ENCODE results near the gene NID2.

NID2 gene

DNA sequence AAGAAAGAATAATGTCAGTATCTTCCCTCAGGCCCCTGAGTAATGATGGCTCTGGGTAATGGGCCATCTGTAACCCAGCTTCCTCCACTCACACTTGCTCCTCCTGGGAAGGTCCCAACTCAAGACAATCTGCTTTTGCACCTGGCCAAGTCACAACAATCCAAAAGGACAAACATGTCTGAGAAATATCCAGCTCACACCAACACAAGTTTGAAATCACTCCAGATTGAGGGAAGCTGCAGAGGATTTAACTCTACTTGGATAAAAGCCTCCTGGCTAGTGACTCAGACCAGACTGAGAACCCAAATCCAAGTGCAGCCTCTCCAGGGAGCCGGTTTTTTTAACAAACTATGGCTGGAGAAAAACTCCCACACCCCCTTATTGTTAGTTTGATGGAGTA is 45.3 kb downstream of the NID2 start:
- H3K36me3 ChIP-seq (ENCODE audit: insufficient read depth, insufficient read length, low read length) = no peaks in the 10 kb centered on the region
- H3K9ac ChIP-seq (ENCODE audit: insufficient read length, low read depth) = no peak overlapping the region
- no peak for DNase-seq (ENCODE audit: low read depth, low spot score)
- no peaks in the 10 kb centered on the region for H3K27me3 ChIP-seq (ENCODE audit: insufficient read depth, insufficient read length)
- H3K9me3 ChIP-seq (ENCODE audit: insufficient read depth, low read length) = 0 out of 2 replicates have a peak, but pooled peaks cover 5% of the 10 kb centered on the region
- H3K4me3 ChIP-seq (ENCODE audit: insufficient read length, low read depth) = no peak overlapping the region
- no peak for TF ChIP-seq YY1 (IDR thresholded peaks at IDR 0.05; ENCODE audit: insufficient read depth, insufficient read length)
- no peak for TF ChIP-seq SUZ12 (IDR thresholded peaks at IDR 0.05; ENCODE audit: extremely low read depth, insufficient read depth, insufficient read length)
- TF ChIP-seq ZNF274 (IDR thresholded peaks at IDR 0.05; ENCODE audit: low read depth, low read length) = no peak
- no peaks in the 10 kb centered on the region for H3K4me1 ChIP-seq (ENCODE audit: insufficient read depth, insufficient read length)

DNA sequence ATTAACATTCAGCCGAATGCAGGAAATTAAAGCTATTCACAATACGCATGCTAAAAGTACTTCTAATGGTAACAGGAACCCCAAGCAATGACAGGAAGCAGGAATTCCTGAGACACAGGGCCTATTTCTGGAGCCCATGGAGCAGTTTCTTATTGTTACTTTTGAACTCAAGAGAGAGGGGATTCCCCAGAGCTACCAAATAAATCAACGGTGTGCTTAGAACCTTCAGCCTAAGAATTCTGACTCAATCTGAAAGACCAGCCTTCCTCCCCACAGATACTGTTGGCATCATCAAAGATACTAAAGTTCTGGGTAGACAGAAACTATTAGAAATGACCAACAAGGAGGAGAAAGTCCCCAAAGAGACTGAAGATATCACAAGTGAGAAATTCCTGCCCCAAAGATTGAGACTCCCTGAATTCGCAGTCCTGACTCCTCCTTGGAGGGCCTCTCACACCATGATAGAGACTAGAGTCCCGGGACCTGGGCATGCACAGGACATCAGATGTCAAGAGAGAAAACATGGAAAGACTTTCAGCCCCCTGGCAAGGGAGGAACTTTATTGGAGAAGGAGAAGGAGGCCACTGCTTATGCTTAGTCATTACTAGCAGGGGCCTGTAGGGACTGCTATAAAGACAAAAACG is 46.8 kb downstream of the NID2 start:
- TF ChIP-seq SUZ12 (IDR thresholded peaks at IDR 0.05; ENCODE audit: extremely low read depth, insufficient read depth, insufficient read length) = no peak
- TF ChIP-seq ZNF274 (IDR thresholded peaks at IDR 0.05; ENCODE audit: low read depth, low read length) = no peak
- TF ChIP-seq YY1 (IDR thresholded peaks at IDR 0.05; ENCODE audit: insufficient read depth, insufficient read length) = no peak
- no peaks in the 10 kb centered on the region for H3K36me3 ChIP-seq (ENCODE audit: insufficient read depth, insufficient read length, low read length)
- H3K4me3 ChIP-seq (ENCODE audit: insufficient read length, low read depth) = no peak overlapping the region
- DNase-seq (ENCODE audit: low read depth, low spot score) = no peak
- no peaks in the 10 kb centered on the region for H3K27me3 ChIP-seq (ENCODE audit: insufficient read depth, insufficient read length)
- H3K9ac ChIP-seq (ENCODE audit: insufficient read length, low read depth) = no peak overlapping the region
- no peaks in the 10 kb centered on the region for H3K4me1 ChIP-seq (ENCODE audit: insufficient read depth, insufficient read length)
- 0 out of 2 replicates have a peak, but pooled peaks cover 5% of the 10 kb centered on the region for H3K9me3 ChIP-seq (ENCODE audit: insufficient read depth, low read length)

DNA sequence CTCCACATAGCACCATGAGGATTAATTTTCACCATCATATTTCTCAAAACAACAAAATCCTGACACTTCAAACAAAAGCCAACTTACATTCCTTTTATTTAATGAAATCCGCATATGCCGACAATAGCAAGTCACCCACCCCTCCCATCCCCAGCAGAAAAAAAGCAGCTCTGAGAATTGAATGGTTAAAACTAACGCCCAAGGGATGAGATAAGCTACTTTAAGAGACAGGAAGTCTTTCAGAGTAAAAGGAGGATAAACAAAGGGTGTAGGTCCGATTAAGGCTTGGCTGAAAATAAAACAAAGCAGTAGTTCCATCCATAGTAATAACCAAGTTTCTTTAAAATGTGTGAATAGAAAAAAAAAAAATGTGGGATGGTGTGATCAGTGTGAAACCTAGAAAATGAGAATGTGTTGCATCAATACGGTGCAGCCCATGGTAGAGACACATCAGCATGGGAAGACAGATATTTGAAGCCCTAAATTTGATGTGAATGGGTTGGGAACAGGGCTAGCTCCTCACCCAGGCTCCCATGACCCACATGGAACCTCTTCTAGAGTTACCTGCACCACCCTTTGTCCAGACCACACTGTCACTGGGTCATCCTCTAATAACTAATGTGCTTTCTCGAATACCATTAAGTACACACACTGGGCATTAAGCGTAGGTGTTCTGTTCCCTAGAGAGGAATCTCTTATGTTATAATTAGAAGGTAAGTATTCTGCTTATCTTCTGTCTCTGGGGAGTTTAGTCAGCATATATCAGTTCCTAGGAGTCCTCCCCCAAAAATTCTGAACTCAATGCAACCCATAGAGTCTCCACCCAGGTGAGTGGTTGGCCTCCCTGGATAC is 47.8 kb downstream of the NID2 start:
- Histone ChIP-seq H3K4me3 (ENCODE audit: insufficient read length, low read depth) (no peak overlapping the region), H3K9ac (ENCODE audit: insufficient read length, low read depth) (no peak overlapping the region), H3K9me3 (ENCODE audit: insufficient read depth, low read length) (0 out of 2 replicates have a peak, but pooled peaks cover 5% of the 10 kb centered on the region), H3K27me3 (ENCODE audit: insufficient read depth, insufficient read length) (no peaks in the 10 kb centered on the region), H3K36me3 (ENCODE audit: insufficient read depth, insufficient read length, low read length) (no peaks in the 10 kb centered on the region), H3K4me1 (ENCODE audit: insufficient read depth, insufficient read length) (peaks cover 2% of the 10 kb centered on the region)
- TF ChIP-seq ZNF274 (IDR thresholded peaks at IDR 0.05; ENCODE audit: low read depth, low read length) = no peak
- TF ChIP-seq SUZ12 (IDR thresholded peaks at IDR 0.05; ENCODE audit: extremely low read depth, insufficient read depth, insufficient read length) = no peak
- TF ChIP-seq YY1 (IDR thresholded peaks at IDR 0.05; ENCODE audit: insufficient read depth, insufficient read length) = no peak
- DNase-seq (ENCODE audit: low read depth, low spot score) = no peak

DNA sequence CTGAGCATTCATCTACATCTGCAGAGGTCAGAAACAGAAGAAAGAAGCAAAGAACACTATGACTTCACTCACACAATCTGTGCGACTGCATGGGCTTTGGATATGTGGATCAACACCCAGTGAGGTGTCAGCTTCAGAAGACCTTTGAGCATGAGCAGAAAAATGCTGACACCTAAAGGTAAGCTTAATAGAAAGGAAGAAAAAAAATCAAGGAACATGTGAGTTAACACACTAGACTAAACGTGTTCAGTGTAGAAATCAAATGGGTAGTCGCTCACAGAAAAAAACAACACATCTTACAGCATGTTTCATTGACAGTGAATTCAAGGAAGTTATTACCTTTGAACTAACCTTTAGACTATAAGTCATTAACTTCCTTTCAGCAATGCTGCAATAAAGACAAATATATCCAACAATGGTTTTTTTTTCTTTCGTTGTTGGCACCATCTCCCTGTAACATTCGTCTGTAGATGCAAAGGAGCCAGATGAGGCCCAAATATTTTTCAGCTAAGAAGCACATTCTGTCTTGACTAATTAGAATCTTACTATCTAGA is 48.6 kb downstream of the NID2 start:
- TF ChIP-seq SUZ12 (IDR thresholded peaks at IDR 0.05; ENCODE audit: extremely low read depth, insufficient read depth, insufficient read length) (no peak), YY1 (IDR thresholded peaks at IDR 0.05; ENCODE audit: insufficient read depth, insufficient read length) (no peak), ZNF274 (IDR thresholded peaks at IDR 0.05; ENCODE audit: low read depth, low read length) (no peak)
- Histone ChIP-seq H3K4me1 (ENCODE audit: insufficient read depth, insufficient read length) (peaks cover 2% of the 10 kb centered on the region), H3K36me3 (ENCODE audit: insufficient read depth, insufficient read length, low read length) (no peaks in the 10 kb centered on the region), H3K9ac (ENCODE audit: insufficient read length, low read depth) (no peak overlapping the region), H3K27me3 (ENCODE audit: insufficient read depth, insufficient read length) (no peaks in the 10 kb centered on the region), H3K4me3 (ENCODE audit: insufficient read length, low read depth) (no peak overlapping the region), H3K9me3 (ENCODE audit: insufficient read depth, low read length) (0 out of 2 replicates have a peak, but pooled peaks cover 5% of the 10 kb centered on the region)
- no peak for DNase-seq (ENCODE audit: low read depth, low spot score)

DNA sequence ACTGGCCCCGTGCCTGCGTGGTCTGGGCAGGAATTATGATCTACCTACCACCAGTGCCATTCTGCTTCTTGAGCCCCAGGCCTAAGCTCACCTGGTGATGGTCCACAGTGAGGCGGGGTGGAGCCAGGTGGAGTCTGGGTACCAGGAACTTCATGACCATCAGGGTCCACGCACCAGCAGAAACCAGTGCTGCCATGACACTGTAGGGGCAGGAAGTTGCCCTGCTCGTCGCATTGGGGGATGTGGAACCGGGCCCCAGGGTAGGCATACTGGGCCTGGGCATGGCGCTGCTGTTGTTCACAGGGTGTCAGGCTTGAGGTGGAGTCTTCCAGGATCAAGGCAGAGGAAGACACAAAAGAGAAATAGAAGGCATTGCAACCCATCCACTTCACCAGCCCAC is 49.9 kb downstream of the NID2 start:
- peaks cover 3% of the 10 kb centered on the region for H3K4me1 ChIP-seq (ENCODE audit: insufficient read depth, insufficient read length)
- H3K9ac ChIP-seq (ENCODE audit: insufficient read length, low read depth) = no peak overlapping the region
- H3K27me3 ChIP-seq (ENCODE audit: insufficient read depth, insufficient read length) = no peaks in the 10 kb centered on the region
- H3K9me3 ChIP-seq (ENCODE audit: insufficient read depth, low read length) = no peaks in the 10 kb centered on the region
- TF ChIP-seq YY1 (IDR thresholded peaks at IDR 0.05; ENCODE audit: insufficient read depth, insufficient read length) = no peak
- no peak for TF ChIP-seq SUZ12 (IDR thresholded peaks at IDR 0.05; ENCODE audit: extremely low read depth, insufficient read depth, insufficient read length)
- TF ChIP-seq ZNF274 (IDR thresholded peaks at IDR 0.05; ENCODE audit: low read depth, low read length) = no peak
- no peak for DNase-seq (ENCODE audit: low read depth, low spot score)
- no peaks in the 10 kb centered on the region for H3K36me3 ChIP-seq (ENCODE audit: insufficient read depth, insufficient read length, low read length)
- H3K4me3 ChIP-seq (ENCODE audit: insufficient read length, low read depth) = no peak overlapping the region

DNA sequence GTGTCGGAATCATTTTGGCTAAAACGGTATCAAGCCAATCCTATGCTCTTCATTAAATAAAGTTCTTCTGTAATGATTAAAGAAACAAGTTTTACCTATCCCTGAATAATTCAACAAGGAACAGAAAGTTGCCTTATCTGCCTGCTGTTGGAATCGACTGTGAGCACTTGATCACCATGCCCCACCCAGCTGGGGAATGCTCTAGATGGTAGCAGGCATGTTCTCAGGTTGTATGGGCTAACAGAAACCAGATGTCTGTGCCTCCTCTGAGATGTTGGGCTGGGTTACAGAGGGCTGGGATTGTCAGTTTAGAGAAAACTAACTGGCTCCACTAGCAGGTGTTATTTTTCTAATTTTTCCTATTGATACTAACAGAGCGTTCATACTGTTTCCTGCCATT is 50.6 kb downstream of the NID2 start:
- H3K27me3 ChIP-seq (ENCODE audit: insufficient read depth, insufficient read length) = no peaks in the 10 kb centered on the region
- no peaks in the 10 kb centered on the region for H3K9me3 ChIP-seq (ENCODE audit: insufficient read depth, low read length)
- no peaks in the 10 kb centered on the region for H3K36me3 ChIP-seq (ENCODE audit: insufficient read depth, insufficient read length, low read length)
- no peak for DNase-seq (ENCODE audit: low read depth, low spot score)
- H3K9ac ChIP-seq (ENCODE audit: insufficient read length, low read depth) = no peak overlapping the region
- H3K4me1 ChIP-seq (ENCODE audit: insufficient read depth, insufficient read length) = peaks cover 7% of the 10 kb centered on the region
- H3K4me3 ChIP-seq (ENCODE audit: insufficient read length, low read depth) = no peak overlapping the region
- no peak for TF ChIP-seq YY1 (IDR thresholded peaks at IDR 0.05; ENCODE audit: insufficient read depth, insufficient read length)
- no peak for TF ChIP-seq ZNF274 (IDR thresholded peaks at IDR 0.05; ENCODE audit: low read depth, low read length)
- no peak for TF ChIP-seq SUZ12 (IDR thresholded peaks at IDR 0.05; ENCODE audit: extremely low read depth, insufficient read depth, insufficient read length)
